K562 (cell line): Measurements from ENCODE around the gene LHB. TPM values are rescaled to one million over a fixed set of nuclear protein-coding genes. Genes with fewer than 3 reads are reported as not detected.

Experiments used
- CREB3 ChIP-seq: fragments of 450-650 bp; conservative IDR thresholded peaks from 2 replicates; pipeline ENCODE4 v1.6.1; 2016; ENCODE audit warnings: missing genetic modification characterization, low read depth, mild to moderate bottlenecking, missing compliant biosample characterization, moderate library complexity
- ESRRA ChIP-seq: fragments of 450-650 bp; IDR thresholded peaks from 2 replicates; pipeline ENCODE4 v1.6.1; 2014; ENCODE audit warnings: low read depth, mild to moderate bottlenecking, moderate library complexity, borderline replicate concordance
- HDAC8 ChIP-seq: fragments of 450-650 bp; IDR thresholded peaks from 2 replicates; pipeline ENCODE4 v1.6.1; 2016; ENCODE audit warnings: mild to moderate bottlenecking, missing genetic modification characterization, moderate library complexity, missing compliant biosample characterization
- HDGF ChIP-seq: fragments of 450-650 bp; IDR thresholded peaks from 2 replicates; pipeline ENCODE4 v1.6.1; 2016
- IRF2 ChIP-seq: sonication (generic); formaldehyde crosslinking; IDR thresholded peaks from 2 replicates; pipeline ENCODE4 v1.8.1; 2022; ENCODE audit warnings: mild to moderate bottlenecking, missing genetic modification reagents
- KLF10 ChIP-seq: fragments of 250-450 bp; sonication (Bioruptor Pico); IDR thresholded peaks from 2 replicates; pipeline ENCODE4 v1.6.1; 2021; ENCODE audit warnings: matching md5 sums
- MYNN ChIP-seq, 2 experiments: sonication (generic); formaldehyde crosslinking in 1 of 2; IDR thresholded peaks; 2 replicates each; pipeline versions ENCODE4 v1.5.0 to v1.6.1; 2016 to 2020; ENCODE audit warnings: antibody characterized with exemption in 1 of 2, missing genetic modification reagents in 1 of 2
- RBM34 ChIP-seq: fragments of 200-400 bp; formaldehyde crosslinking; IDR thresholded peaks from 2 replicates; pipeline ENCODE4 v1.6.1; 2018; ENCODE audit warnings: low read length, borderline replicate concordance; ENCODE audit not compliant: insufficient read depth
- RFX1 ChIP-seq: fragments of 450-650 bp; IDR thresholded peaks from 2 replicates; pipeline ENCODE4 v1.6.1; 2016; ENCODE audit warnings: mild to moderate bottlenecking, moderate library complexity
- RFX5 ChIP-seq: IDR thresholded peaks from 2 replicates; pipeline ENCODE4 v1.6.1; 2011; ENCODE audit warnings: low read depth, mild to moderate bottlenecking, improper control_type of control experiment, low read length
- SIN3A ChIP-seq, 2 experiments: fragments of 150-350 bp in 1 of 2; IDR thresholded peaks; 2 replicates each; pipeline ENCODE4 v1.6.1; 2011 to 2016; ENCODE audit warnings: borderline replicate concordance in 2 of 2, low read depth in 2 of 2, low read length in 2 of 2, mild to moderate bottlenecking in 2 of 2, moderate library complexity in 2 of 2; ENCODE audit not compliant: control insufficient read depth in 1 of 2
- TCFL5 ChIP-seq: fragments of 250-450 bp; sonication (Bioruptor Pico); conservative IDR thresholded peaks from 2 replicates; pipeline ENCODE4 v1.6.1; 2021; ENCODE audit warnings: mild to moderate bottlenecking, moderate library complexity, matching md5 sums
- TRIM25 ChIP-seq: fragments of 450-650 bp; IDR thresholded peaks from 2 replicates; pipeline ENCODE4 v1.7.0; 2016; ENCODE audit warnings: borderline replicate concordance
- XRCC4 ChIP-seq: IDR thresholded peaks from one replicate; pipeline ENCODE4 v1.6.1; 2011; ENCODE audit not compliant: insufficient read depth, insufficient read length; ENCODE audit errors: extremely low read depth
- ZBTB12 ChIP-seq: fragments of 250-450 bp; sonication (Bioruptor Pico); IDR thresholded peaks from 2 replicates; pipeline ENCODE4 v1.4.0; 2020
- ZNF175 ChIP-seq: fragments of 200-800 bp; sonication (Bioruptor generic); IDR thresholded peaks from 2 replicates; pipeline ENCODE4 v1.6.1; 2016; ENCODE audit warnings: low read depth, mild to moderate bottlenecking, missing genetic modification characterization, missing compliant biosample characterization
- ZNF197 ChIP-seq: fragments of 200-800 bp; sonication (Bioruptor generic); IDR thresholded peaks from 2 replicates; pipeline ENCODE4 v1.6.1; 2016; ENCODE audit warnings: low read depth, missing genetic modification characterization, missing compliant biosample characterization
- ZNF316 ChIP-seq: fragments of 450-650 bp; IDR thresholded peaks from 2 replicates; pipeline ENCODE4 v1.6.1; 2016
- ZNF408 ChIP-seq: fragments of 250-450 bp; sonication (Bioruptor Pico); IDR thresholded peaks from 2 replicates; pipeline ENCODE4 v1.4.0; 2020; ENCODE audit warnings: low read depth, mild to moderate bottlenecking, moderate library complexity
- polyA plus RNA-seq, 8 experiments: library from polyadenylated mRNA; depleted of rRNA in 4 of 8; stranded (reverse) in 5 of 8; unstranded in 3 of 8; fragments of >200 nt; fragmentation: Nextera tagmentation in 2 of 8; fragmentation: Illumina TruSeq in 1 of 8; extraction: Ambion mirVana in 2 of 8; extraction: Trizol in 1 of 8; gene quantifications; 2 replicates each; pipeline versions ENCODE4 v1.2.1 to v1.2.3, GENCODE V29; 2011 to 2014; ENCODE audit warnings: inconsistent platforms in 1 of 8, missing spikeins in 1 of 8
- total RNA-seq, 7 experiments: library from RNA; depleted of rRNA in 6 of 7; stranded (reverse); fragments of >200 nt in 6 of 7; fragmentation: Illumina TruSeq in 2 of 7; extraction: Trizol in 2 of 7; gene quantifications; 2 replicates each; pipeline versions ENCODE4 v1.2.1 to v1.2.3, GENCODE V29; 2011 to 2021; ENCODE audit warnings: low replicate concordance in 1 of 7
- TF ChIP-seq, protein P1 (sequence below): fragments of 450-650 bp; IDR thresholded peaks from 2 replicates; pipeline ENCODE4 v1.6.1; 2014; ENCODE audit warnings: low read depth, mild to moderate bottlenecking, moderate library complexity, borderline replicate concordance
- TF ChIP-seq, protein P2 (sequence below), 2 experiments: fragments of 450-650 bp in 1 of 2; sonication (generic) in 1 of 2; formaldehyde crosslinking; conservative IDR thresholded peaks; 2 replicates each; pipeline versions ENCODE4 v1.4.0 to v1.8.1; 2020 to 2022; ENCODE audit warnings: mild to moderate bottlenecking in 1 of 2, missing genetic modification reagents in 1 of 2

The LHB gene
- total and polyA plus RNA-seq, 9 of the 15 experiments (the other 6 are each of a cell fraction or from before 2014, with no cell fraction given): 0.54 TPM; not detected in 8

DNA sequence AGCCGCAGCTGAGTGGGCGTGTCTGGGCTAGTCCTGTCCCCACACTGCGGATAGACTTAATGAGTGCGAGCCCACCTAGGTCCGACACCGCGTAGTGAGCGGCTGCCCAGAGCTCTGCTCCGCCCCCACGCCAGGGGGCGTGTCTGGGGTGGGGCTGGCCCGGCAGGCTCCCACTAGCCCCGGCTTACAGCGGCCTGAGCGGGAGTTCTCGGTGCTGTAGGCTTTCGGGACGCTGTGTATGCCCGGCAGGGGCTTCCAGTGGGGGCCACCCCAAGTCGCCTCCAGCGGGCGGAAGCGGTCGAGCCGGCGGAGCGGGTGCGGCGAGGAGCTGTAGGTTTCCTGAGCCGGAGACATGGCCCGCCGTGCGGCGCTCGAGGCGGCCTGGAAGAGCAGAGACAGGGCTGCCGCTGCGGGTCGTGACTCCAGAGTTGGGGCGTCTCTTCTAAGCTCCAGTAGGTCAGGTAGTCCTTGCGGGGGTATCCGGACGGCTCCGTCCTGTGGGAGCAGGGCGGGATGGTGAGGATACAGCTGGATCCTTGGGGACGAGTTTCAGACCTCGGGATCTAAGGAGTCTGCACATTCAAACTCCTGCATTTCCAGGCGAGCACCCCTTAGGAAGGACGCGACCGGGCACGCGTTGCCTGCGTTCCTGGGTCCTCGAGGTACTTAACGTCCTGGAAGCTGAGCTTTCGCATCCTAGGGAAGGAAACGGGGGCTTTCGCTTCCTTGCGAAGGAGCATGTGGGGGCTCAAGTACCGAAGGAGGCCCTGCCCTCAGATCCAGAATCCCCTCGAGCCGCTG is 39.4 kb upstream of the LHB start (continued):
- TF ChIP-seq ZBTB12 (CRISPR knock-in tag) (no peak), MYNN (IDR thresholded peaks at IDR 0.05) (no peak), MYNN (CRISPR knock-in tag; IDR thresholded peaks at IDR 0.05) (no peak), IRF2 (CRISPR knock-in tag) (no peak), ZNF197 (CRISPR knock-in tag) (no peak), ESRRA (no peak), RBM34 (no peak), RFX5 (no peak), HDAC8 (tag) (no peak), RFX1 (no peak), ZNF316 (no peak), TRIM25 (no peak), ZNF408 (CRISPR knock-in tag) (no peak), XRCC4 (no peak), SIN3A (IDR thresholded peaks at IDR 0.05; ENCODE audit: borderline replicate concordance in 2 of 2, control insufficient read depth in 1 of 2, low read depth in 2 of 2, low read length in 2 of 2) (no peak), KLF10 (CRISPR knock-in tag) (no peak), ZNF175 (CRISPR knock-in tag) (no peak), TCFL5 (no peak), CREB3 (tag) (no peak), HDGF (no peak)
- TF ChIP-seq, protein P1, sequence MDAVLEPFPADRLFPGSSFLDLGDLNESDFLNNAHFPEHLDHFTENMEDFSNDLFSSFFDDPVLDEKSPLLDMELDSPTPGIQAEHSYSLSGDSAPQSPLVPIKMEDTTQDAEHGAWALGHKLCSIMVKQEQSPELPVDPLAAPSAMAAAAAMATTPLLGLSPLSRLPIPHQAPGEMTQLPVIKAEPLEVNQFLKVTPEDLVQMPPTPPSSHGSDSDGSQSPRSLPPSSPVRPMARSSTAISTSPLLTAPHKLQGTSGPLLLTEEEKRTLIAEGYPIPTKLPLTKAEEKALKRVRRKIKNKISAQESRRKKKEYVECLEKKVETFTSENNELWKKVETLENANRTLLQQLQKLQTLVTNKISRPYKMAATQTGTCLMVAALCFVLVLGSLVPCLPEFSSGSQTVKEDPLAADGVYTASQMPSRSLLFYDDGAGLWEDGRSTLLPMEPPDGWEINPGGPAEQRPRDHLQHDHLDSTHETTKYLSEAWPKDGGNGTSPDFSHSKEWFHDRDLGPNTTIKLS: no peak
- TF ChIP-seq, protein P2, sequence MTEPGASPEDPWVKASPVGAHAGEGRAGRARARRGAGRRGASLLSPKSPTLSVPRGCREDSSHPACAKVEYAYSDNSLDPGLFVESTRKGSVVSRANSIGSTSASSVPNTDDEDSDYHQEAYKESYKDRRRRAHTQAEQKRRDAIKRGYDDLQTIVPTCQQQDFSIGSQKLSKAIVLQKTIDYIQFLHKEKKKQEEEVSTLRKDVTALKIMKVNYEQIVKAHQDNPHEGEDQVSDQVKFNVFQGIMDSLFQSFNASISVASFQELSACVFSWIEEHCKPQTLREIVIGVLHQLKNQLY (CRISPR knock-in tag; conservative IDR thresholded peaks at IDR 0.05): no peak
